ENCODE results near the gene SPACDR.

DNA sequence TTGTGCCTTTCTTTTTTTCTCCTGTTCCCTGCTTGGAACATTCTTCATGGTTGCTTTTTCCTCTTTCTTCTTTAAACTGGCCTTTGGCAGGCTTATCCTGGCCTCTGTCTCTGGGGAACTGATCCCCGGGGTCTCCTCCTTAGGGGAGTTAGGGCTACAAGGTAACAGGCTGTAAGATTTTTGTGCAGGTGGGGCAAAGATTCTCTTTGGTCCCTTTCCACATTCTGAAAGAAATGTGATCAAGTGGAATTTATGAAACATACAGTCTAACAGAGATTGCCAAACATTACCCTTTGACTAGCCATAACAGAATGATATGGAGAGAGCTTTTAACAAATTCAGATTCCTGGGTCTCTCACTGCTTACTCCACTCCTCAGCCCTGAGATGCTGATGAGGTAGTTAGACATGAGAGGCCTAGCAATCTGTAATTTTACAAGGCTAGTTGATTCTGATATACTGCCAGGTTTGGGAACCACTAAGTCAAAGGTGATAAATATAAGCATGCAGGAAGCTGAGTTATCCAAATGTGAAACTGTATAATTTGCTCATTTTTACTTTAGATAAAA is 44.3 kb downstream of the SPACDR start:
- TF ChIP-seq, protein P1, sequence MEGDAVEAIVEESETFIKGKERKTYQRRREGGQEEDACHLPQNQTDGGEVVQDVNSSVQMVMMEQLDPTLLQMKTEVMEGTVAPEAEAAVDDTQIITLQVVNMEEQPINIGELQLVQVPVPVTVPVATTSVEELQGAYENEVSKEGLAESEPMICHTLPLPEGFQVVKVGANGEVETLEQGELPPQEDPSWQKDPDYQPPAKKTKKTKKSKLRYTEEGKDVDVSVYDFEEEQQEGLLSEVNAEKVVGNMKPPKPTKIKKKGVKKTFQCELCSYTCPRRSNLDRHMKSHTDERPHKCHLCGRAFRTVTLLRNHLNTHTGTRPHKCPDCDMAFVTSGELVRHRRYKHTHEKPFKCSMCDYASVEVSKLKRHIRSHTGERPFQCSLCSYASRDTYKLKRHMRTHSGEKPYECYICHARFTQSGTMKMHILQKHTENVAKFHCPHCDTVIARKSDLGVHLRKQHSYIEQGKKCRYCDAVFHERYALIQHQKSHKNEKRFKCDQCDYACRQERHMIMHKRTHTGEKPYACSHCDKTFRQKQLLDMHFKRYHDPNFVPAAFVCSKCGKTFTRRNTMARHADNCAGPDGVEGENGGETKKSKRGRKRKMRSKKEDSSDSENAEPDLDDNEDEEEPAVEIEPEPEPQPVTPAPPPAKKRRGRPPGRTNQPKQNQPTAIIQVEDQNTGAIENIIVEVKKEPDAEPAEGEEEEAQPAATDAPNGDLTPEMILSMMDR (IDR thresholded peaks at IDR 0.05), result no peak
- TF ChIP-seq POLR2A (IDR thresholded peaks at IDR 0.05), result no peak
- TF ChIP-seq POLR2AphosphoS5 (IDR thresholded peaks at IDR 0.05), result no peak
- TF ChIP-seq EP300 (IDR thresholded peaks at IDR 0.05), result no peak
